Measurements from ENCODE around the gene LARGE2. TPM values are rescaled to one million over a fixed set of nuclear protein-coding genes. Genes with fewer than 3 reads are reported as not detected.

The LARGE2 gene
- under 0.01 TPM in 1 of 2 replicates, not detected in the other for total RNA-seq

DNA sequence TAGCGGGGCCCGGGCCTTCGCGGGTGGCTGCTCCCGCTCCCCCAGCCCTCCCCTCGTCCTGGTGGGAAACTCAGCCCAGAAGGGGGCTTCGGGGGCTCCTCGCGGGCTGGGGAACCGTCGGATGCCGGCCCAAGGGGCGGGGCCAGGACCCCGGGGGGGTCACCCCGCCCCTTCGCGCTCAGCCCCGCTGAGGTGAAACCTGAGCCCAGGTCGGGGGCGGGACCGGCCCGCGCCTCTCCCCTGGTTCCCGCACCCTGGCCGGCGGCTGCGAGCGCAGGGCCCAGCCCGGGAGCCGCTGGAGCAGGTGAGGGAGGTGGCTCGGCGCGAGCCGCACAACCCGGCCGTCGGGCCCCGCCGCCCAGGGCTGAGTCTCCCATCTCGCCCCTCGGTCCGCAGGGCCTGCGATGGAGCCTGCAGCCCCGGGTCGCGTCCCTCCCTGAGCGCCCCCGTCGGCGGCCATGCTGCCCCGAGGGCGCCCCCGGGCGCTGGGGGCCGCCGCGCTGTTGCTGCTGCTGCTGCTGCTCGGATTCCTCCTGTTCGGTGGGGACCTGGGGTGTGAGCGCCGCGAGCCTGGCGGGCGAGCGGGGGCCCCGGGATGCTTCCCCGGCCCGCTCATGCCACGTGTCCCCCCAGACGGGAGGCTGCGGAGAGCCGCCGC is at the start of gene LARGE2:
Gene LARGE2 (plus strand): TSS at position 232 of the 658 bp plus-strand sequence. CDS start 227 bp downstream, at position 459.

DNA sequence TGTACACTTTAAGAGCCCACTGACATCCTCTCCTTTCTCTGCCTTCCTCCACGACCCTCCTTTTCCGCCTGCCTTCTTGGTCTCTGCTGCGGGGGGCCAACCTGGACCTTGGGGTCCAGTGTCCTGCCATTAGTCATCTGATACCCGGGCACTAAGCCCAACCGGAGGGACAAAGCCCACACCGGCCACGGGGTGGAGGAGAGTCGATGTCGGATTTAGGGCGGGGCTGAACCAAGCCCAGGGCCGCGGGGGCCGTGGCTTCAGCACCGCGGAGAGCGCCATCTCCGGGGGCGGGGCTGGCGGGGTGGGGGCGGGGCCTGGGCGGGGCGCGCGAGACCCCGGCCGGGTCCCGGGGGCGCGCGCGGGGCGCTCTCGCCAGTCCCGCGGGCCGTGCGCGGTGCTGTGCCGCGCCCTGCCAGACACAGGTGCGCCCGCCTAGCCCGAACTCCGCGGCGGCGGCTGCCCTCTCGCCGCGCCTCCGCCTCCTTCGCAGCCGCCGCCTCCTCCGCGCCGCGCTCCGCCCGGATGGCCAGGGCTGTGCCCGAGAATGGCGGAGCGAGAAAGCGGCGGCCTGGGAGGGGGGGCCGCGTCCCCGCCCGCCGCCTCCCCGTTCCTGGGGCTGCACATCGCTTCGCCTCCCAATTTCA is 37.1 kb upstream of the LARGE2 start, which contains the start of gene MAPK8IP1:
Gene MAPK8IP1 (plus strand): TSS at position 378 of the 647 bp plus-strand sequence. CDS start 170 bp downstream, at position 548.

DNA sequence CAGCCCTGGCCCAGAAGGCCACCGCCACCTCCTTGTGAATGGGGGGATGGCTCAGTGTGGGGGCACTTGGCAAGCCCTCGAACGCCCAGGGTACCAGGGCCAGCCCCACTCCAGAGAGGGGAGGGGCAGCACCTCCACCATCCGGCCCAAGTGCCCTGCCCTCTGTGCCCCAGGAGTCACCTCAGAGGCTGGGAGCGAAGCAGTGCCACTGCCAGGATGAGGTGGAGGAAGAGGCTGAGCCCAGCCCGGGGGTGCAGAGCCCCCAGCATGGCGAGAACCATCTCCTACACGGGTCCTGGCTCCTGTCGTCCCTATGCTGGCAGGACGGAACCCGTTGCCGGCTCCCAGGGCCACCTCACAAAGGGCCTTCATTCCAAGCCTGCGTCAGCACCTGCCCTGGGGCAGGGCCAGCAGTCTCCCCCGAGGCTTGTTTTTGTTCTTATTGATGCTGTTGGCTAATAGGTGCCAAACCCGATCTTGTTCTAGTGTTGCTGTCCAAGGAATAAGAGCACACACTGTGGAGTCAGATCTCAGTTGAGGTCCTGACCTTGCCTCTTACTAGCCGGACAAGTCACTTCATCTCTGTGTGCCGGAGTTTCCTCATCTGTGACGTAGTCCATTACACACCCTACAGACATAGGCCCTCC is 15.4 kb upstream of the LARGE2 start, which contains the start of gene FREY1:
Gene FREY1 (minus strand): TSS at position 307 of the 647 bp plus-strand sequence. CDS start 26 bp downstream, at position 281.

DNA sequence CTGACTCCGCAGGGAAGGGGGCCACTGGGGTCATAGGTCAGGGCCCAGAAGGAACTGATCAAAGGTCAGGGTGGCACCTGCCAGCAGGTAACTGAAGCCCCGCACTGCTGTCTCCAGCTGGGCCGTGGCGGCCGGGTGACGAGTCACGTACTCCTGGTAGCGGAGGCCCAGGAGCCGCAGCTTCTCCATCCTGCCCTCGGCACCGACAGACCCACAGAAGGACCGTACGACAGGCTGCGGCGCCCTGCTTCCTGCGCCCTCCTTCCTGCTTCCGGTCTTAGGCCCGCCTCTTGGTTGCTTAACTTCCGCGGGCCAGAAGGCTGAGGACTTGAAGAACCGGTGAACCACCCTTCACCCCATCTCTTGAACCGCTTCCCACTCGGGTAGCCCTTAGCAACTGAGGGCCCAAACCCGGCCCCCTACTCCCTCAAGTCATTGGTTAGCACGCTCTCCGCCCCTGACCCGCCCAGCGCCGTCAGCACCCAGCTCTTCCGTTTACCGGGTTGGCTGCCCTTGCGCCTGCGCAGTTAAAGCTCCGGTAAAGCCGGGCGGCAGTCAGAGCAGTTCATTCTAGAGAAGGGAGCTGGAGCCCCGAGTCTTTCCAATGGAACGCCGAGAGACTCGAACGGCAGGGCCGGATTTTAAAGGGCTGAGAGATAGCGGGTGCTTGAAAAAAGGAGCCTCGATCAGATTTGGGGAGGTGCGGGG is 4.7 kb upstream of the LARGE2 start, which contains the start of gene PEX16:
Gene PEX16 (minus strand): TSS at position 255 of the 708 bp plus-strand sequence. CDS start 66 bp downstream, at position 189.

Other genes with a start within 250 kb of the LARGE2 start
- 5.6 and 8.4 TPM in 2 replicates for gene SLC35C1, start 117.5 kb upstream of the LARGE2 start, total RNA-seq
- 4.5 and 6.7 TPM in 2 replicates for gene CRY2, start 75.2 kb upstream of the LARGE2 start, total RNA-seq
- 4.1 and 5.2 TPM in 2 replicates for gene MAPK8IP1, start 37.0 kb upstream of the LARGE2 start, total RNA-seq
- 0.65 and 1.7 TPM in 2 replicates for gene FREY1, start 15.4 kb upstream of the LARGE2 start, total RNA-seq
- gene PEX16, start 4.8 kb upstream of the LARGE2 start, total RNA-seq, result 38.3 and 43.2 TPM in 2 replicates
- gene PHF21A, start 198.8 kb downstream of the LARGE2 start, total RNA-seq, result 4.2 and 7.4 TPM in 2 replicates